ENCODE results near the gene ZNF521. TPM values are rescaled to one million over a fixed set of nuclear protein-coding genes. Genes with fewer than 3 reads are reported as not detected.
"Not testable (repeated sequence)": the region's sequence is repeated elsewhere in the genome, so short reads cannot be mapped to it uniquely, and the experiment has no call there.

Gene ZNF521
- total and polyA plus RNA-seq, 8 donors, result 0.80 to 290 (median 11.1) TPM

DNA sequence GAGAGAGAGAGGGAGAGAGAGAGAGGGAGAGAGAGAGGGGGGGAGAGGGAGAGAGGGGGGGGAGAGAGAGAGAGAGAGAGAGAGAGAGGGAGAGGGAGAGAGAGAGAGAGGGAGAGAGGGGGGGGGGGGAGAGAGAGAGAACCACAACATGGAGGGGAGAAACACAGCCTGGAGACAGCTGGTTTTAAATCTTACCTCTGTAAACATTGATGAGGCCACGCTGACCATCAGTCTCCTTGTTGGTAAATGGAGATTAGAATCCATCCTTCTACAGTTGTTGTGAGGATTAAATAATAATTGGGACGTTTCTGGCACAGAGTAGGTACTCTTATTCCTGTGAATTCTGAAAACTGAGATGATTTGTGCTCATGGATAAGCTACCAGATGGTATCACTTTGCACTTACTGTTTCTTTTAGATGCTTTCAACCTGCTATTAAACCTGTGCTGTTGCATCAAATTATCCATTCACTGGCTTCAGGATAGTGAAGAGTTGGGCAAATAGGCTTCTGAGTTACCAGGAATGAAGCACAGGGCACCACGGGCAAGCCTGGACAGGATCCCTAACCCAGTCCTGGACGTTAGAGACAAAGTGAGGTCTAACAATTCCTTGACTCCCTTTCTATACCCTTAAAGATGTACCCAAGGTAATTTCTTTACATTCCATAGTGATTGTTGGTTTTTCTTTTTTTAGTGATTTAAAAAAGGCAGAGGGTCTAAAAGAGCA lies 318.1 kb downstream of the ZNF521 start:
- Histone ChIP-seq H3K27me3 (no peaks in the 10 kb centered on the region), H3K4me3 (no peak overlapping the region), H3K27ac (no peak overlapping the region), H3K36me3 (no peaks in the 10 kb centered on the region), H3K4me1 (no peaks in the 10 kb centered on the region), H3K9me3 (no peaks in the 10 kb centered on the region)
- intact Hi-C loops (cut with DNase I; ENCODE audit: low total_unique reads), result no loop called here
- no peak for DNase-seq
- TF ChIP-seq EP300 (IDR thresholded peaks at IDR 0.05), result no peak
- TF ChIP-seq CTCF (IDR thresholded peaks at IDR 0.05), result no peak
- TF ChIP-seq POLR2A (IDR thresholded peaks at IDR 0.05), result no peak
- no peak for TF ChIP-seq POLR2AphosphoS5 (IDR thresholded peaks at IDR 0.05)
- 47 to 62% (median 56%) methylated on average over 4 of the region's 4 CpGs for WGBS, 5 donors

GRCh38 chr18:25033175-25033574 lies 318.8 kb downstream of the ZNF521 start:
- H3K4me3 ChIP-seq; H3K36me3 ChIP-seq; H3K4me1 ChIP-seq; intact Hi-C loops (cut with DNase I; ENCODE audit: low total_unique reads); DNase-seq; H3K27me3 ChIP-seq; H3K27ac ChIP-seq; H3K9me3 ChIP-seq: not testable (repeated sequence)
- WGBS, 5 donors, result 42 to 61% (median 54%) methylated on average over 6 of the region's 6 CpGs

DNA sequence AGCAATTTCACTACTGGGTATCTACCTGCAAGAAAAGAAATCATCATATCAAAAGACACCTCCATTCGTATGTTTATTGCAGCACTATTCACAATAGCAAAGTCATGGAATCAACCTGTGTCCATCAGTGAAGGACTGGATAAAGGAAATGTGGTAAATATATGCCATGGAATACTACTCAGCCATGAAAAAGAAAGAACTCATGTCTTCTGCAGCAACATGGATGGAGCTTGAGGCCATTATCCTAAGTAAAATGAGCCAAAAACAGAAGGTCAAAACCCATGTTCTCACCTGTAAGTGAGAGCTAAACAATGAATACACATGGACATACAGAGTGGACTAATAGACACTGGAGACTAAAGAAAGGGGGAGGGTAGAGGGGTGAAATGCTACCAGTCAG lies 322.2 kb downstream of the ZNF521 start:
- Histone ChIP-seq H3K27me3 (no peaks in the 10 kb centered on the region), H3K27ac (no peak overlapping the region), H3K4me3 (no peak overlapping the region), H3K4me1 (no peaks in the 10 kb centered on the region), H3K9me3 (no peaks in the 10 kb centered on the region), H3K36me3 (no peaks in the 10 kb centered on the region)
- TF ChIP-seq POLR2AphosphoS5 (IDR thresholded peaks at IDR 0.05), result no peak
- no peak for TF ChIP-seq POLR2A (IDR thresholded peaks at IDR 0.05)
- no peak for TF ChIP-seq CTCF (IDR thresholded peaks at IDR 0.05)
- no peak for TF ChIP-seq EP300 (IDR thresholded peaks at IDR 0.05)
- intact Hi-C loops (cut with DNase I; ENCODE audit: low total_unique reads), result no loop called here
- DNase-seq, result no peak
- WGBS, 5 donors, result 79 to 92% (median 90%) methylated on average over 1 of the region's 1 CpG

GRCh38 chr18:25019931-25020330 lies 332.0 kb downstream of the ZNF521 start:
- TF ChIP-seq POLR2A (IDR thresholded peaks at IDR 0.05) (no peak), EP300 (IDR thresholded peaks at IDR 0.05) (no peak), CTCF (IDR thresholded peaks at IDR 0.05) (no peak), POLR2AphosphoS5 (IDR thresholded peaks at IDR 0.05) (no peak)
- Histone ChIP-seq H3K4me3 (no peak overlapping the region), H3K4me1 (no peaks in the 10 kb centered on the region), H3K9me3 (peaks cover 0 to 7% (median 3%) of the 10 kb centered on the region in 4 donors), H3K36me3 (no peaks in the 10 kb centered on the region), H3K27me3 (no peaks in the 10 kb centered on the region), H3K27ac (no peak overlapping the region)
- intact Hi-C loops (cut with DNase I; ENCODE audit: low total_unique reads), result no loop called here
- DNase-seq, result no peak

DNA sequence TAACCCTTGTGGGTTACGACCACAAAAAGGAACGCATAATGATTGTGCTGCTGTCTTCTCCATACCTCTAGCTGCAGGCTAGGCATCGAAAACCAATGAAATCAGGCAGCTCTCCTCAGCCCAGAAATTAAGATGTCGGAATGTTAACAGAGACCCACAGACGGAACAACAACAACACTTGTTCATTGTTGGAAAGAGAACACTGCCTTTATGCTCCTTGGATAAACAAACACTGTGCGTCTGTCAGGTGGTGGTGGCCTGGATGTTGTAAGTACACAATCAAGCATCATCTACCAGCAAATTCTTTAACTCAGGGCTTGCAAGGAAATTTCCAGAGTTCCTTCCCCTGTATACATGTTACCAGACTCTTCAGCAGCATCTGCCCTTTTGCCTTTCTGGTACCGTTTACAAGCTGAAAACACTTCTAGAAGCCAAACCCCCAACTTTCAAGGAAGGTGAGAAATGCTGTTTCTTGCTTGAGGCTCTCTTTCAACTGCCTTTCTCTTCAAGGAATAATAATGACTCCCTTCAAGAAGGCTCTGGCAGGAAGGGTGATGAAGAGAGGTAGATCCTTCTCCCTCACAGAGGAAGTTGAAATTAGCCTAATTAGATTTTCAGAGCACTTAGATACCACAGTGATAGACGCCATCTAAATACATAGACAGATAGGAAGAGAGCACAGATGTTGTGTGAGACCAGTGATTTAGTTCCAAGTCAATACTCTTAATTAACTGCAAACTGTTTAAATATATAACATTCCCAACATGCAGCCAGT lies 332.7 kb downstream of the ZNF521 start:
- no peaks in the 10 kb centered on the region for H3K27me3 ChIP-seq
- DNase-seq, result no peak
- no peak for TF ChIP-seq EP300 (IDR thresholded peaks at IDR 0.05)
- no peak overlapping the region for H3K27ac ChIP-seq
- peaks cover 0 to 7% (median 3%) of the 10 kb centered on the region in 4 donors for H3K9me3 ChIP-seq
- H3K4me1 ChIP-seq, result no peaks in the 10 kb centered on the region
- 65 to 77% (median 68%) methylated on average over 8 of the region's 8 CpGs for WGBS, 5 donors
- no peak overlapping the region for H3K4me3 ChIP-seq
- H3K36me3 ChIP-seq, result no peaks in the 10 kb centered on the region
- intact Hi-C loops (cut with DNase I; ENCODE audit: low total_unique reads), result no loop called here
